GM12878 (cell line): ENCODE results near the gene PPP1R1A. TPM values are rescaled to one million over a fixed set of nuclear protein-coding genes. Genes with fewer than 3 reads are reported as not detected.

ENCODE experiments used
- CBFB ChIP-seq: IDR thresholded peaks from 2 replicates; pipeline ENCODE4 v1.6.1; 2016; ENCODE audit warnings: antibody characterized with exemption, low read depth
- FOXK2 ChIP-seq: fragments of 450-650 bp; IDR thresholded peaks from 2 replicates; pipeline ENCODE4 v1.6.1; 2017; ENCODE audit warnings: mild to moderate bottlenecking, moderate library complexity
- HCFC1 ChIP-seq: fragments of 150-350 bp; IDR thresholded peaks from 2 replicates; pipeline ENCODE4 v1.6.1; 2014; ENCODE audit warnings: low read length
- JUNB ChIP-seq: IDR thresholded peaks from 2 replicates; pipeline ENCODE4 v1.6.1; 2016; ENCODE audit warnings: antibody characterized with exemption, mild to moderate bottlenecking
- polyA plus RNA-seq, 11 experiments: library from polyadenylated mRNA; depleted of rRNA in 4 of 11; unstranded in 6 of 11; stranded (reverse) in 5 of 11; fragments of >200 nt; fragmentation: Nextera tagmentation in 4 of 11; fragmentation: Illumina TruSeq in 1 of 11; extraction: Ambion mirVana in 4 of 11; extraction: Trizol in 1 of 11; gene quantifications; 1 replicate in 1 of 11; 2 replicates in 10 of 11; pipeline versions ENCODE4 v1.2.1 to v1.2.3, GENCODE V29; 2011 to 2016; ENCODE audit warnings: inconsistent platforms in 2 of 11, missing spikeins in 2 of 11, low read depth in 1 of 11
- total RNA-seq, 4 experiments: library from RNA; depleted of rRNA in 3 of 4; stranded (reverse); fragments of >200 nt in 3 of 4; fragmentation: Illumina TruSeq in 1 of 4; extraction: Trizol in 1 of 4; gene quantifications; 2 replicates each; pipeline versions ENCODE4 v1.2.1 to v1.2.3, GENCODE V29; 2013 to 2021
- TF ChIP-seq, protein P1 (sequence below): IDR thresholded peaks from 2 replicates; pipeline ENCODE4 v1.6.1; 2012; ENCODE audit warnings: low read depth, low read length, improper control_type of control experiment
- TF ChIP-seq, protein P2 (sequence below): fragments of 450-650 bp; IDR thresholded peaks from 2 replicates; pipeline ENCODE4 v1.6.1; 2018; ENCODE audit warnings: borderline replicate concordance, mild to moderate bottlenecking; ENCODE audit not compliant: partially characterized antibody
- TF ChIP-seq, protein P3 (sequence below): IDR thresholded peaks from 2 replicates; pipeline ENCODE4 v1.6.1; 2012; ENCODE audit warnings: improper control_type of control experiment, low read depth, low read length; ENCODE audit not compliant: insufficient replicate concordance
- TF ChIP-seq, protein P4 (sequence below): fragments of 450-650 bp; IDR thresholded peaks from 2 replicates; pipeline ENCODE4 v1.6.1; 2016; ENCODE audit warnings: mild to moderate bottlenecking, moderate library complexity, borderline replicate concordance

PPP1R1A gene
- total and polyA plus RNA-seq, 10 of the 15 experiments (the other 5 are each of a cell fraction or from before 2014, with no cell fraction given) = 0.03 to 0.08 (median 0.07) TPM; not detected in 7

DNA sequence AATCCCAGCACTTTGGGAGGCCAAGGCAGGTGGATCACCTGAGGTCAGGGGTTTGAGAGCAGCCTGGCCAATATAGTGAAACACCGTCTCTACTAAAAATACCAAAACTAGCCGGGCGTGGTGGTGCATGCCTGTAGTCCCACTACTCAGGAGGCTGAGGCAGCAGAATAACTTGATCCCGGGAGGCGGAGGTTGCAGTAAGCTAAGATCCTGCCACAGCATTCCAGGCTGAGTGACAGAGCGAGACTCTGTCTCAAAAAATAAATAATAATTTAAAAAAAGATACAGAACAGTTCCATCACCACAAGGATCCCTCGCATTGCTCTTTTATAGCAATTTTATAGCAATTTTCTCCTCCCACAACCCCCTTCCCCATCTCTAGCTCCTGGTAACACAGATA, 43.7 kb downstream of the PPP1R1A start (continued):
- TF ChIP-seq, protein P1, sequence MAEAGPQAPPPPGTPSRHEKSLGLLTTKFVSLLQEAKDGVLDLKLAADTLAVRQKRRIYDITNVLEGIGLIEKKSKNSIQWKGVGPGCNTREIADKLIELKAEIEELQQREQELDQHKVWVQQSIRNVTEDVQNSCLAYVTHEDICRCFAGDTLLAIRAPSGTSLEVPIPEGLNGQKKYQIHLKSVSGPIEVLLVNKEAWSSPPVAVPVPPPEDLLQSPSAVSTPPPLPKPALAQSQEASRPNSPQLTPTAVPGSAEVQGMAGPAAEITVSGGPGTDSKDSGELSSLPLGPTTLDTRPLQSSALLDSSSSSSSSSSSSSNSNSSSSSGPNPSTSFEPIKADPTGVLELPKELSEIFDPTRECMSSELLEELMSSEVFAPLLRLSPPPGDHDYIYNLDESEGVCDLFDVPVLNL = no peak
- TF ChIP-seq, protein P2, sequence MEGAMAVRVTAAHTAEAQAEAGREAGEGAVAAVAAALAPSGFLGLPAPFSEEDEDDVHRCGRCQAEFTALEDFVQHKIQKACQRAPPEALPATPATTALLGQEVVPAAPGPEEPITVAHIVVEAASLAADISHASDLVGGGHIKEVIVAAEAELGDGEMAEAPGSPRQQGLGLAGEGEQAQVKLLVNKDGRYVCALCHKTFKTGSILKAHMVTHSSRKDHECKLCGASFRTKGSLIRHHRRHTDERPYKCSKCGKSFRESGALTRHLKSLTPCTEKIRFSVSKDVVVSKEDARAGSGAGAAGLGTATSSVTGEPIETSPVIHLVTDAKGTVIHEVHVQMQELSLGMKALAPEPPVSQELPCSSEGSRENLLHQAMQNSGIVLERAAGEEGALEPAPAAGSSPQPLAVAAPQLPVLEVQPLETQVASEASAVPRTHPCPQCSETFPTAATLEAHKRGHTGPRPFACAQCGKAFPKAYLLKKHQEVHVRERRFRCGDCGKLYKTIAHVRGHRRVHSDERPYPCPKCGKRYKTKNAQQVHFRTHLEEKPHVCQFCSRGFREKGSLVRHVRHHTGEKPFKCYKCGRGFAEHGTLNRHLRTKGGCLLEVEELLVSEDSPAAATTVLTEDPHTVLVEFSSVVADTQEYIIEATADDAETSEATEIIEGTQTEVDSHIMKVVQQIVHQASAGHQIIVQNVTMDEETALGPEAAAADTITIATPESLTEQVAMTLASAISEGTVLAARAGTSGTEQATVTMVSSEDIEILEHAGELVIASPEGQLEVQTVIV = no peak
- TF ChIP-seq HCFC1 (no peak), CBFB (no peak), FOXK2 (no peak), JUNB (no peak)
- TF ChIP-seq, protein P3, sequence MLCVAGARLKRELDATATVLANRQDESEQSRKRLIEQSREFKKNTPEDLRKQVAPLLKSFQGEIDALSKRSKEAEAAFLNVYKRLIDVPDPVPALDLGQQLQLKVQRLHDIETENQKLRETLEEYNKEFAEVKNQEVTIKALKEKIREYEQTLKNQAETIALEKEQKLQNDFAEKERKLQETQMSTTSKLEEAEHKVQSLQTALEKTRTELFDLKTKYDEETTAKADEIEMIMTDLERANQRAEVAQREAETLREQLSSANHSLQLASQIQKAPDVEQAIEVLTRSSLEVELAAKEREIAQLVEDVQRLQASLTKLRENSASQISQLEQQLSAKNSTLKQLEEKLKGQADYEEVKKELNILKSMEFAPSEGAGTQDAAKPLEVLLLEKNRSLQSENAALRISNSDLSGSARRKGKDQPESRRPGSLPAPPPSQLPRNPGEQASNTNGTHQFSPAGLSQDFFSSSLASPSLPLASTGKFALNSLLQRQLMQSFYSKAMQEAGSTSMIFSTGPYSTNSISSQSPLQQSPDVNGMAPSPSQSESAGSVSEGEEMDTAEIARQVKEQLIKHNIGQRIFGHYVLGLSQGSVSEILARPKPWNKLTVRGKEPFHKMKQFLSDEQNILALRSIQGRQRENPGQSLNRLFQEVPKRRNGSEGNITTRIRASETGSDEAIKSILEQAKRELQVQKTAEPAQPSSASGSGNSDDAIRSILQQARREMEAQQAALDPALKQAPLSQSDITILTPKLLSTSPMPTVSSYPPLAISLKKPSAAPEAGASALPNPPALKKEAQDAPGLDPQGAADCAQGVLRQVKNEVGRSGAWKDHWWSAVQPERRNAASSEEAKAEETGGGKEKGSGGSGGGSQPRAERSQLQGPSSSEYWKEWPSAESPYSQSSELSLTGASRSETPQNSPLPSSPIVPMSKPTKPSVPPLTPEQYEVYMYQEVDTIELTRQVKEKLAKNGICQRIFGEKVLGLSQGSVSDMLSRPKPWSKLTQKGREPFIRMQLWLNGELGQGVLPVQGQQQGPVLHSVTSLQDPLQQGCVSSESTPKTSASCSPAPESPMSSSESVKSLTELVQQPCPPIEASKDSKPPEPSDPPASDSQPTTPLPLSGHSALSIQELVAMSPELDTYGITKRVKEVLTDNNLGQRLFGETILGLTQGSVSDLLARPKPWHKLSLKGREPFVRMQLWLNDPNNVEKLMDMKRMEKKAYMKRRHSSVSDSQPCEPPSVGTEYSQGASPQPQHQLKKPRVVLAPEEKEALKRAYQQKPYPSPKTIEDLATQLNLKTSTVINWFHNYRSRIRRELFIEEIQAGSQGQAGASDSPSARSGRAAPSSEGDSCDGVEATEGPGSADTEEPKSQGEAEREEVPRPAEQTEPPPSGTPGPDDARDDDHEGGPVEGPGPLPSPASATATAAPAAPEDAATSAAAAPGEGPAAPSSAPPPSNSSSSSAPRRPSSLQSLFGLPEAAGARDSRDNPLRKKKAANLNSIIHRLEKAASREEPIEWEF = no peak
- TF ChIP-seq, protein P4, sequence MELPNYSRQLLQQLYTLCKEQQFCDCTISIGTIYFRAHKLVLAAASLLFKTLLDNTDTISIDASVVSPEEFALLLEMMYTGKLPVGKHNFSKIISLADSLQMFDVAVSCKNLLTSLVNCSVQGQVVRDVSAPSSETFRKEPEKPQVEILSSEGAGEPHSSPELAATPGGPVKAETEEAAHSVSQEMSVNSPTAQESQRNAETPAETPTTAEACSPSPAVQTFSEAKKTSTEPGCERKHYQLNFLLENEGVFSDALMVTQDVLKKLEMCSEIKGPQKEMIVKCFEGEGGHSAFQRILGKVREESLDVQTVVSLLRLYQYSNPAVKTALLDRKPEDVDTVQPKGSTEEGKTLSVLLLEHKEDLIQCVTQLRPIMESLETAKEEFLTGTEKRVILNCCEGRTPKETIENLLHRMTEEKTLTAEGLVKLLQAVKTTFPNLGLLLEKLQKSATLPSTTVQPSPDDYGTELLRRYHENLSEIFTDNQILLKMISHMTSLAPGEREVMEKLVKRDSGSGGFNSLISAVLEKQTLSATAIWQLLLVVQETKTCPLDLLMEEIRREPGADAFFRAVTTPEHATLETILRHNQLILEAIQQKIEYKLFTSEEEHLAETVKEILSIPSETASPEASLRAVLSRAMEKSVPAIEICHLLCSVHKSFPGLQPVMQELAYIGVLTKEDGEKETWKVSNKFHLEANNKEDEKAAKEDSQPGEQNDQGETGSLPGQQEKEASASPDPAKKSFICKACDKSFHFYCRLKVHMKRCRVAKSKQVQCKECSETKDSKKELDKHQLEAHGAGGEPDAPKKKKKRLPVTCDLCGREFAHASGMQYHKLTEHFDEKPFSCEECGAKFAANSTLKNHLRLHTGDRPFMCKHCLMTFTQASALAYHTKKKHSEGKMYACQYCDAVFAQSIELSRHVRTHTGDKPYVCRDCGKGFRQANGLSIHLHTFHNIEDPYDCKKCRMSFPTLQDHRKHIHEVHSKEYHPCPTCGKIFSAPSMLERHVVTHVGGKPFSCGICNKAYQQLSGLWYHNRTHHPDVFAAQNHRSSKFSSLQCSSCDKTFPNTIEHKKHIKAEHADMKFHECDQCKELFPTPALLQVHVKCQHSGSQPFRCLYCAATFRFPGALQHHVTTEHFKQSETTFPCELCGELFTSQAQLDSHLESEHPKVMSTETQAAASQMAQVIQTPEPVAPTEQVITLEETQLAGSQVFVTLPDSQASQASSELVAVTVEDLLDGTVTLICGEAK = no peak
